IMR-90 (cell line): ENCODE results near the gene TREH. TPM values are rescaled to one million over a fixed set of nuclear protein-coding genes. Genes with fewer than 3 reads are reported as not detected.

Source experiments
- ATAC-seq: fragments of 200-7000 bp; cut with Tn5 transposase; 2 replicates; pipeline ENCODE4 v1.9.1; 2020; ENCODE audit warnings: low read depth, mild to moderate bottlenecking, moderate library complexity
- BruUV-seq: library from RNA; stranded (reverse); fragments of 400-500 nt; replicated peaks from 2 replicates; lab custom pipeline; 2021; lab: Mats Ljungman, UMichigan
- CTCF ChIA-PET: fragments of 300-600 bp; formaldehyde crosslinking; extraction: SDS; loops from one replicate; lab custom pipeline; 2021; ENCODE audit warnings: antibody characterized with exemption; lab: Yijun Ruan, JAX
- POLR2A ChIA-PET: fragments of 300-600 bp; sonication (Branson Sonifier 250); formaldehyde crosslinking; loops from one replicate; lab custom pipeline; 2022; ENCODE audit warnings: antibody characterized with exemption; ENCODE audit not compliant: unreplicated experiment; lab: Charles Lee
- DNase-seq: peaks from one replicate; pipeline ENCODE4 v3.0.0; 2013
- H2AFZ ChIP-seq: replicated peaks from 2 replicates; pipeline ENCODE3; 2013; ENCODE audit warnings: low read length, mild to moderate bottlenecking; ENCODE audit not compliant: poor library complexity
- H2AK5ac ChIP-seq: 2 replicates; pipeline ENCODE4 v1.6.1; 2013; ENCODE audit warnings: low read depth, low read length, inconsistent platforms
- H2AK9ac ChIP-seq: replicated peaks from 2 replicates; pipeline ENCODE3; 2013; ENCODE audit warnings: mild to moderate bottlenecking, low read depth, low read length, moderate library complexity; ENCODE audit not compliant: poor library complexity
- H2BK120ac ChIP-seq: 2 replicates; pipeline ENCODE4 v1.6.1; 2013; ENCODE audit warnings: low read depth, low read length, inconsistent platforms
- H2BK15ac ChIP-seq: 3 replicates; pipeline ENCODE4 v1.6.1; 2013; ENCODE audit warnings: low read depth, low read length, inconsistent platforms
- H2BK20ac ChIP-seq: 2 replicates; pipeline ENCODE4 v1.6.1; 2013; ENCODE audit warnings: low read depth, mild to moderate bottlenecking, inconsistent platforms, low read length, moderate library complexity
- H2BK5ac ChIP-seq: 2 replicates; pipeline ENCODE4 v1.6.1; 2013; ENCODE audit warnings: mild to moderate bottlenecking, low read depth, low read length, inconsistent platforms; ENCODE audit not compliant: poor library complexity, severe bottlenecking
- H3K14ac ChIP-seq: replicated peaks from 2 replicates; pipeline ENCODE4 v1.6.1; 2013; ENCODE audit warnings: low read depth, low read length, inconsistent platforms
- H3K18ac ChIP-seq: 2 replicates; pipeline ENCODE4 v1.6.1; 2013; ENCODE audit warnings: low read depth, low read length, control low read depth
- H3K23ac ChIP-seq: 2 replicates; pipeline ENCODE4 v1.6.1; 2013; ENCODE audit warnings: low read depth, low read length, inconsistent platforms
- H3K27ac ChIP-seq: 2 replicates; pipeline ENCODE4 v1.5.1; 2013; ENCODE audit warnings: mild to moderate bottlenecking, control low read depth, low read length; ENCODE audit not compliant: insufficient read depth
- H3K27me3 ChIP-seq: 2 replicates; pipeline ENCODE4 v1.6.1; 2013; ENCODE audit warnings: low read length; ENCODE audit not compliant: control insufficient read depth, insufficient read depth
- H3K36me3 ChIP-seq: 2 replicates; pipeline ENCODE4 v1.6.1; 2013; ENCODE audit warnings: low read length, mixed read lengths; ENCODE audit not compliant: control insufficient read depth, insufficient read depth
- H3K4ac ChIP-seq: 2 replicates; pipeline ENCODE4 v1.6.1; 2013; ENCODE audit warnings: low read depth, low read length, inconsistent platforms
- H3K4me1 ChIP-seq: 2 replicates; pipeline ENCODE4 v1.6.1; 2013; ENCODE audit warnings: low read length, mixed read lengths; ENCODE audit not compliant: control insufficient read depth, insufficient read depth
- H3K4me2 ChIP-seq: 2 replicates; pipeline ENCODE4 v1.6.1; 2013; ENCODE audit warnings: low read depth, mild to moderate bottlenecking, control low read depth, low read length, moderate library complexity
- H3K4me3 ChIP-seq: 2 replicates; pipeline ENCODE4 v1.5.1; 2013; ENCODE audit warnings: low read depth, mild to moderate bottlenecking, control low read depth, low read length, moderate library complexity; ENCODE audit not compliant: insufficient read depth
- H3K56ac ChIP-seq: 2 replicates; pipeline ENCODE4 v1.6.1; 2013; ENCODE audit warnings: low read length, inconsistent platforms; ENCODE audit not compliant: insufficient read depth; ENCODE audit errors: extremely low read depth
- H3K79me1 ChIP-seq, 2 experiments: 2 replicates each; pipeline ENCODE4 v1.6.1; 2013; ENCODE audit warnings: low read length in 2 of 2, inconsistent platforms in 1 of 2, low read depth in 1 of 2
- H3K9ac ChIP-seq: 2 replicates; pipeline ENCODE4 v1.6.1; 2013; ENCODE audit warnings: low read depth, low read length, control low read depth
- H3K9me1 ChIP-seq: 2 replicates; pipeline ENCODE4 v1.6.1; 2013; ENCODE audit warnings: low read length, inconsistent platforms; ENCODE audit not compliant: insufficient read depth
- H3K9me3 ChIP-seq: 2 replicates; pipeline ENCODE4 v1.6.1; 2013; ENCODE audit warnings: low read length; ENCODE audit not compliant: control insufficient read depth, insufficient read depth
- H4K20me1 ChIP-seq: 2 replicates; pipeline ENCODE4 v1.6.1; 2013; ENCODE audit warnings: low read length, inconsistent platforms; ENCODE audit not compliant: insufficient read depth
- H4K5ac ChIP-seq: 2 replicates; pipeline ENCODE4 v1.6.1; 2013; ENCODE audit warnings: mild to moderate bottlenecking, low read depth, low read length, control low read depth
- H4K8ac ChIP-seq, 2 experiments: 2 replicates each; pipeline ENCODE4 v1.6.1; 2013; ENCODE audit warnings: low read depth in 2 of 2, low read length in 2 of 2, control low read depth in 1 of 2, inconsistent platforms in 1 of 2
- H4K91ac ChIP-seq: 2 replicates; pipeline ENCODE4 v1.6.1; 2013; ENCODE audit warnings: low read depth, low read length, inconsistent platforms; ENCODE audit not compliant: insufficient read depth
- BHLHE40 ChIP-seq: fragments of 150-350 bp; IDR thresholded peaks from 2 replicates; pipeline ENCODE4 v1.6.1; 2016; ENCODE audit warnings: mild to moderate bottlenecking, low read depth, low read length
- CEBPB ChIP-seq: IDR thresholded peaks from 2 replicates; pipeline ENCODE4 v1.6.1; 2012; ENCODE audit warnings: low read depth, low read length, improper control_type of control experiment
- CHD1 ChIP-seq: IDR thresholded peaks from 2 replicates; pipeline ENCODE4 v1.6.1; 2012; ENCODE audit warnings: low read depth, low read length, improper control_type of control experiment
- FOS ChIP-seq: fragments of 150-350 bp; IDR thresholded peaks from 2 replicates; pipeline ENCODE4 v1.6.1; 2016; ENCODE audit warnings: low read depth, low read length
- MAFK ChIP-seq: IDR thresholded peaks from 2 replicates; pipeline ENCODE4 v1.6.1; 2012; ENCODE audit warnings: low read depth, low read length, improper control_type of control experiment
- MAZ ChIP-seq: IDR thresholded peaks from 2 replicates; pipeline ENCODE4 v1.6.1; 2012; ENCODE audit warnings: low read depth, mild to moderate bottlenecking, low read length, improper control_type of control experiment, moderate library complexity, borderline replicate concordance
- NFE2L2 ChIP-seq: fragments of 150-350 bp; IDR thresholded peaks from 2 replicates; pipeline ENCODE4 v1.6.1; 2016; ENCODE audit warnings: low read depth, mild to moderate bottlenecking, low read length
- POLR2A ChIP-seq: IDR thresholded peaks from 2 replicates; pipeline ENCODE4 v1.6.1; 2012; ENCODE audit warnings: mild to moderate bottlenecking, low read depth, low read length
- RAD21 ChIP-seq: IDR thresholded peaks from 2 replicates; pipeline ENCODE4 v1.6.1; 2012; ENCODE audit warnings: low read length, improper control_type of control experiment
- RCOR1 ChIP-seq: IDR thresholded peaks from 2 replicates; pipeline ENCODE4 v1.6.1; 2012; ENCODE audit warnings: mild to moderate bottlenecking, low read length, improper control_type of control experiment; ENCODE audit not compliant: insufficient replicate concordance
- RFX5 ChIP-seq: IDR thresholded peaks from 2 replicates; pipeline ENCODE4 v1.8.0; 2012; ENCODE audit warnings: low read depth, mild to moderate bottlenecking, low read length, moderate library complexity
- SMC3 ChIP-seq: fragments of 150-350 bp; IDR thresholded peaks from 2 replicates; pipeline ENCODE4 v1.6.1; 2016; ENCODE audit warnings: low read depth, mild to moderate bottlenecking, antibody characterized with exemption, low read length, moderate library complexity
- WGBS, 2 experiments: methylation state at CpG; one replicate each; pipeline versions ENCODE4 v1.1.5 to v1.1.7; 2013; ENCODE audit warnings: missing lambda C conversion rate in 2 of 2; ENCODE audit not compliant: insufficient read length in 1 of 2; ENCODE audit errors: extremely low coverage in 2 of 2; 5-methylcytosine and 5-hydroxymethylcytosine counted together
- dilution Hi-C: fragments of 300-500 bp; cut with HindIII; formaldehyde crosslinking; loops from one replicate; pipeline ENCODE4 v1.14.3; 2018; ENCODE audit warnings: low sequenced_read_pairs; ENCODE audit not compliant: unreplicated experiment
- in situ Hi-C: fragments of 300-500 bp; cut with MboI; formaldehyde crosslinking; loops from 3 replicates; pipeline ENCODE4 v1.14.3; 2019; ENCODE audit warnings: low sequenced_read_pairs, inconsistent platforms, mixed read lengths
- intact Hi-C: fragments of 100-400 bp; cut with micrococcal nuclease; formaldehyde crosslinking; loops from 2 replicates; pipeline ENCODE4 v1.10.0; 2022
- polyA plus RNA-seq, 3 experiments: library from polyadenylated mRNA; depleted of rRNA; stranded (reverse); fragments of >200 nt; gene quantifications; 2 replicates each; pipeline ENCODE4 v1.2.3, GENCODE V29; 2012; ENCODE audit warnings: low replicate concordance in 1 of 3
- total RNA-seq: library from RNA; depleted of rRNA; stranded (reverse); fragments of >200 nt; gene quantifications from 2 replicates; pipeline ENCODE4 v1.2.3, GENCODE V29; 2012
- TF ChIP-seq, protein P1 (sequence below): fragments of 150-350 bp; IDR thresholded peaks from 2 replicates; pipeline ENCODE4 v1.6.1; 2017; ENCODE audit warnings: mild to moderate bottlenecking, antibody characterized with exemption, low read length, low read depth
- TF ChIP-seq, protein P2 (sequence below): fragments of 150-350 bp; IDR thresholded peaks from 2 replicates; pipeline ENCODE4 v1.6.1; 2016; ENCODE audit warnings: low read depth, mild to moderate bottlenecking, low read length, moderate library complexity, borderline replicate concordance
- TF ChIP-seq, protein P3 (sequence below): conservative IDR thresholded peaks from 2 replicates; pipeline ENCODE4 v1.5.1; 2012; ENCODE audit warnings: mild to moderate bottlenecking, low read depth, low read length, improper control_type of control experiment

Gene TREH
- total and polyA plus RNA-seq, 2 of the 4 experiments (the other 2 are of a cell fraction), result not detected

DNA sequence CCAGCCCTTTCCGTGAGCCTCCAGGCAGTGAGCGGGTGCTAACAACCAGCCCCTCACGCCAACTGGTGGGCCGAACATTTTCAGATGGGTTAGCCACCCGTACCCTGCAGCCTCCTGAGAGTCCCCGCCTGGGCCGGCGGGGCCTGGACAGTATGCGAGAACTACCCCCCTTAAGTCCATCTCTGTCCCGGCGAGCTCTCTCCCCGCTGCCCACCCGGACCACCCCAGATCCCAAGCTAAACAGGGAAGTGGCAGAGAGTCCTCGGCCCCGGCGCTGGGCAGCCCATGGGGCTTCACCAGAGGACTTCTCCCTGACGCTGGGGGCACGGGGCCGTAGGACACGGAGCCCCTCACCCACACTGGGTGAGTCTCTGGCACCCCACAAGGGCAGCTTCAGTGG is 51.4 kb downstream of the TREH start:
- no peak overlapping the region for H2AK9ac ChIP-seq
- dilution Hi-C loops, result no loop called here
- H3K23ac ChIP-seq, result no peak overlapping the region
- H2BK20ac ChIP-seq, result no peak overlapping the region
- ChIA-PET CTCF (no interaction called here), POLR2A (no interaction called here)
- WGBS, 2 experiments, result 100% methylated on average over 3 of the region's 20 CpGs; no CpG with 5 or more reads in 1 of the 2 experiments
- no peak overlapping the region for H3K9ac ChIP-seq
- no TSS peak for BruUV-seq
- no peak overlapping the region for H3K4me3 ChIP-seq
- no peak overlapping the region for H4K8ac ChIP-seq
- peaks cover 29% of the 10 kb centered on the region for H3K9me1 ChIP-seq
- no peak overlapping the region for H3K27ac ChIP-seq
- H2BK5ac ChIP-seq, result no peak overlapping the region
- no peak overlapping the region for H4K5ac ChIP-seq
- in situ Hi-C loops, result no loop called here
- H3K18ac ChIP-seq, result no peak overlapping the region
- no peaks in the 10 kb centered on the region for H3K9me3 ChIP-seq
- DNase-seq, result no peak
- H3K79me1 ChIP-seq, result peaks cover 40 to 91% of the 10 kb centered on the region in 2 experiments
- no peak overlapping the region for H3K4ac ChIP-seq
- TF ChIP-seq, protein P1, sequence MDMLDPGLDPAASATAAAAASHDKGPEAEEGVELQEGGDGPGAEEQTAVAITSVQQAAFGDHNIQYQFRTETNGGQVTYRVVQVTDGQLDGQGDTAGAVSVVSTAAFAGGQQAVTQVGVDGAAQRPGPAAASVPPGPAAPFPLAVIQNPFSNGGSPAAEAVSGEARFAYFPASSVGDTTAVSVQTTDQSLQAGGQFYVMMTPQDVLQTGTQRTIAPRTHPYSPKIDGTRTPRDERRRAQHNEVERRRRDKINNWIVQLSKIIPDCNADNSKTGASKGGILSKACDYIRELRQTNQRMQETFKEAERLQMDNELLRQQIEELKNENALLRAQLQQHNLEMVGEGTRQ, result no peak
- TF ChIP-seq, protein P2, sequence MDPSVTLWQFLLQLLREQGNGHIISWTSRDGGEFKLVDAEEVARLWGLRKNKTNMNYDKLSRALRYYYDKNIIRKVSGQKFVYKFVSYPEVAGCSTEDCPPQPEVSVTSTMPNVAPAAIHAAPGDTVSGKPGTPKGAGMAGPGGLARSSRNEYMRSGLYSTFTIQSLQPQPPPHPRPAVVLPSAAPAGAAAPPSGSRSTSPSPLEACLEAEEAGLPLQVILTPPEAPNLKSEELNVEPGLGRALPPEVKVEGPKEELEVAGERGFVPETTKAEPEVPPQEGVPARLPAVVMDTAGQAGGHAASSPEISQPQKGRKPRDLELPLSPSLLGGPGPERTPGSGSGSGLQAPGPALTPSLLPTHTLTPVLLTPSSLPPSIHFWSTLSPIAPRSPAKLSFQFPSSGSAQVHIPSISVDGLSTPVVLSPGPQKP, result no peak
- TF ChIP-seq, protein P3, sequence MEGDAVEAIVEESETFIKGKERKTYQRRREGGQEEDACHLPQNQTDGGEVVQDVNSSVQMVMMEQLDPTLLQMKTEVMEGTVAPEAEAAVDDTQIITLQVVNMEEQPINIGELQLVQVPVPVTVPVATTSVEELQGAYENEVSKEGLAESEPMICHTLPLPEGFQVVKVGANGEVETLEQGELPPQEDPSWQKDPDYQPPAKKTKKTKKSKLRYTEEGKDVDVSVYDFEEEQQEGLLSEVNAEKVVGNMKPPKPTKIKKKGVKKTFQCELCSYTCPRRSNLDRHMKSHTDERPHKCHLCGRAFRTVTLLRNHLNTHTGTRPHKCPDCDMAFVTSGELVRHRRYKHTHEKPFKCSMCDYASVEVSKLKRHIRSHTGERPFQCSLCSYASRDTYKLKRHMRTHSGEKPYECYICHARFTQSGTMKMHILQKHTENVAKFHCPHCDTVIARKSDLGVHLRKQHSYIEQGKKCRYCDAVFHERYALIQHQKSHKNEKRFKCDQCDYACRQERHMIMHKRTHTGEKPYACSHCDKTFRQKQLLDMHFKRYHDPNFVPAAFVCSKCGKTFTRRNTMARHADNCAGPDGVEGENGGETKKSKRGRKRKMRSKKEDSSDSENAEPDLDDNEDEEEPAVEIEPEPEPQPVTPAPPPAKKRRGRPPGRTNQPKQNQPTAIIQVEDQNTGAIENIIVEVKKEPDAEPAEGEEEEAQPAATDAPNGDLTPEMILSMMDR, result no peak
- TF ChIP-seq POLR2A (no peak), SMC3 (no peak), MAZ (no peak), NFE2L2 (no peak), RFX5 (no peak), FOS (no peak), MAFK (no peak), CEBPB (no peak), RCOR1 (no peak), RAD21 (no peak), CHD1 (no peak), BHLHE40 (no peak)
- H3K36me3 ChIP-seq, result peaks cover 77% of the 10 kb centered on the region
- H3K4me2 ChIP-seq, result no peak overlapping the region
- H3K27me3 ChIP-seq, result no peaks in the 10 kb centered on the region
- H3K14ac ChIP-seq, result no peak overlapping the region
- no peak overlapping the region for H2AFZ ChIP-seq
- H2AK5ac ChIP-seq, result no peak overlapping the region
- no peak for ATAC-seq
- no peak overlapping the region for H2BK120ac ChIP-seq
- H3K4me1 ChIP-seq, result peaks cover 11% of the 10 kb centered on the region
- H2BK15ac ChIP-seq, result no peak overlapping the region
- H4K91ac ChIP-seq, result no peak overlapping the region
- H3K56ac ChIP-seq, result no peak overlapping the region
- intact Hi-C loops, result no loop called here
- peaks cover 76% of the 10 kb centered on the region for H4K20me1 ChIP-seq
